GM12878 (cell line): ENCODE measurements around the gene BRCA1.

ENCODE experiments used
- EZH2 ChIP-seq: IDR thresholded peaks from 2 replicates; pipeline ENCODE4 v1.6.1; 2012; ENCODE audit warnings: low read depth, mild to moderate bottlenecking, control low read depth, inconsistent platforms, low read length, borderline replicate concordance; ENCODE audit not compliant: control insufficient read depth
- NRF1 ChIP-seq: conservative IDR thresholded peaks from 2 replicates; pipeline ENCODE4 v1.6.1; 2011; ENCODE audit warnings: mild to moderate bottlenecking, low read depth, low read length, improper control_type of control experiment
- POLR2AphosphoS2 ChIP-seq: IDR thresholded peaks from 2 replicates; pipeline ENCODE4 v1.6.1; 2011; ENCODE audit warnings: low read depth, mild to moderate bottlenecking, low read length, improper control_type of control experiment, moderate library complexity
- SMAD1 ChIP-seq: fragments of 450-650 bp; IDR thresholded peaks from 2 replicates; pipeline ENCODE4 v1.6.1; 2018; ENCODE audit warnings: mild to moderate bottlenecking, low read depth; ENCODE audit not compliant: partially characterized antibody
- SUPT20H ChIP-seq: IDR thresholded peaks from 2 replicates; pipeline ENCODE4 v1.6.1; 2011; ENCODE audit warnings: low read depth, mild to moderate bottlenecking, low read length, moderate library complexity, borderline replicate concordance; ENCODE audit not compliant: control insufficient read depth
- ZNF274 ChIP-seq: IDR thresholded peaks from one replicate; pipeline ENCODE4 v1.8.0; 2011; ENCODE audit not compliant: insufficient read length, insufficient read depth
- TF ChIP-seq, protein P1 (sequence below): fragments of 450-650 bp; IDR thresholded peaks from 2 replicates; pipeline ENCODE4 v1.6.1; 2017; ENCODE audit warnings: antibody characterized with exemption, mild to moderate bottlenecking, moderate library complexity
- TF ChIP-seq, protein P2 (sequence below): fragments of 450-650 bp; formaldehyde crosslinking; IDR thresholded peaks from 2 replicates; pipeline ENCODE4 v1.4.0; 2020; ENCODE audit warnings: mild to moderate bottlenecking, moderate library complexity
- TF ChIP-seq, protein P3 (sequence below), 3 experiments: IDR thresholded peaks in 2 of 3; conservative IDR thresholded peaks in 1 of 3; 2 replicates each; pipeline ENCODE4 v1.5.1; 2011; ENCODE audit warnings: low read depth in 3 of 3, low read length in 3 of 3, mild to moderate bottlenecking in 3 of 3, control low read depth in 2 of 3, moderate library complexity in 2 of 3, inconsistent platforms in 1 of 3, mixed read lengths in 1 of 3; ENCODE audit not compliant: control insufficient read depth in 2 of 3, insufficient read depth in 1 of 3; ENCODE audit errors: extremely low read depth in 1 of 3

DNA sequence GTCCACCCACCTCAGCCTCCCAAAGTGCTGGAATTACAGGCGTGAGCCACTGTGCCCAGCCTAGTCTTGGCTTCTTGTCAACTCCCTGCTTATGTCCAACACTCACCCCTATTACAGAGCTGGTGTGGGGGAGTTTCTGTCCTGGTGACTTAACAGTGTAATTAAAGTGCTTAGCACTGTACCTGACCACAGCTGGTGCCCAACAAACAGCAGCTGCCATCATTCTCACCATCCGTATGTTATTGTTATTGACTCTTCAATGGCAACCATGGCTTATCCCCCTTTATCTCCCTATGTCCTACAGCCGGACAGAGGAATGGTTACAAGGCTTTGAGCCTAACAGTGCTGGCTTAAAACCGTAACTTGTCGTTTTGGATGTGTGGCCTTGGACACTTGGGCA is 17.0 kb upstream of the BRCA1 start:
- TF ChIP-seq SUPT20H (no peak), NRF1 (no peak), SMAD1 (no peak), EZH2 (no peak), POLR2AphosphoS2 (no peak), ZNF274 (no peak)
- TF ChIP-seq, protein P1, sequence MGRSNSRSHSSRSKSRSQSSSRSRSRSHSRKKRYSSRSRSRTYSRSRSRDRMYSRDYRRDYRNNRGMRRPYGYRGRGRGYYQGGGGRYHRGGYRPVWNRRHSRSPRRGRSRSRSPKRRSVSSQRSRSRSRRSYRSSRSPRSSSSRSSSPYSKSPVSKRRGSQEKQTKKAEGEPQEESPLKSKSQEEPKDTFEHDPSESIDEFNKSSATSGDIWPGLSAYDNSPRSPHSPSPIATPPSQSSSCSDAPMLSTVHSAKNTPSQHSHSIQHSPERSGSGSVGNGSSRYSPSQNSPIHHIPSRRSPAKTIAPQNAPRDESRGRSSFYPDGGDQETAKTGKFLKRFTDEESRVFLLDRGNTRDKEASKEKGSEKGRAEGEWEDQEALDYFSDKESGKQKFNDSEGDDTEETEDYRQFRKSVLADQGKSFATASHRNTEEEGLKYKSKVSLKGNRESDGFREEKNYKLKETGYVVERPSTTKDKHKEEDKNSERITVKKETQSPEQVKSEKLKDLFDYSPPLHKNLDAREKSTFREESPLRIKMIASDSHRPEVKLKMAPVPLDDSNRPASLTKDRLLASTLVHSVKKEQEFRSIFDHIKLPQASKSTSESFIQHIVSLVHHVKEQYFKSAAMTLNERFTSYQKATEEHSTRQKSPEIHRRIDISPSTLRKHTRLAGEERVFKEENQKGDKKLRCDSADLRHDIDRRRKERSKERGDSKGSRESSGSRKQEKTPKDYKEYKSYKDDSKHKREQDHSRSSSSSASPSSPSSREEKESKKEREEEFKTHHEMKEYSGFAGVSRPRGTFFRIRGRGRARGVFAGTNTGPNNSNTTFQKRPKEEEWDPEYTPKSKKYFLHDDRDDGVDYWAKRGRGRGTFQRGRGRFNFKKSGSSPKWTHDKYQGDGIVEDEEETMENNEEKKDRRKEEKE: no peak
- TF ChIP-seq, protein P2, sequence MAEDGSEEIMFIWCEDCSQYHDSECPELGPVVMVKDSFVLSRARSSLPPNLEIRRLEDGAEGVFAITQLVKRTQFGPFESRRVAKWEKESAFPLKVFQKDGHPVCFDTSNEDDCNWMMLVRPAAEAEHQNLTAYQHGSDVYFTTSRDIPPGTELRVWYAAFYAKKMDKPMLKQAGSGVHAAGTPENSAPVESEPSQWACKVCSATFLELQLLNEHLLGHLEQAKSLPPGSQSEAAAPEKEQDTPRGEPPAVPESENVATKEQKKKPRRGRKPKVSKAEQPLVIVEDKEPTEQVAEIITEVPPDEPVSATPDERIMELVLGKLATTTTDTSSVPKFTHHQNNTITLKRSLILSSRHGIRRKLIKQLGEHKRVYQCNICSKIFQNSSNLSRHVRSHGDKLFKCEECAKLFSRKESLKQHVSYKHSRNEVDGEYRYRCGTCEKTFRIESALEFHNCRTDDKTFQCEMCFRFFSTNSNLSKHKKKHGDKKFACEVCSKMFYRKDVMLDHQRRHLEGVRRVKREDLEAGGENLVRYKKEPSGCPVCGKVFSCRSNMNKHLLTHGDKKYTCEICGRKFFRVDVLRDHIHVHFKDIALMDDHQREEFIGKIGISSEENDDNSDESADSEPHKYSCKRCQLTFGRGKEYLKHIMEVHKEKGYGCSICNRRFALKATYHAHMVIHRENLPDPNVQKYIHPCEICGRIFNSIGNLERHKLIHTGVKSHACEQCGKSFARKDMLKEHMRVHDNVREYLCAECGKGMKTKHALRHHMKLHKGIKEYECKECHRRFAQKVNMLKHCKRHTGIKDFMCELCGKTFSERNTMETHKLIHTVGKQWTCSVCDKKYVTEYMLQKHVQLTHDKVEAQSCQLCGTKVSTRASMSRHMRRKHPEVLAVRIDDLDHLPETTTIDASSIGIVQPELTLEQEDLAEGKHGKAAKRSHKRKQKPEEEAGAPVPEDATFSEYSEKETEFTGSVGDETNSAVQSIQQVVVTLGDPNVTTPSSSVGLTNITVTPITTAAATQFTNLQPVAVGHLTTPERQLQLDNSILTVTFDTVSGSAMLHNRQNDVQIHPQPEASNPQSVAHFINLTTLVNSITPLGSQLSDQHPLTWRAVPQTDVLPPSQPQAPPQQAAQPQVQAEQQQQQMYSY: no peak
- TF ChIP-seq, protein P3, sequence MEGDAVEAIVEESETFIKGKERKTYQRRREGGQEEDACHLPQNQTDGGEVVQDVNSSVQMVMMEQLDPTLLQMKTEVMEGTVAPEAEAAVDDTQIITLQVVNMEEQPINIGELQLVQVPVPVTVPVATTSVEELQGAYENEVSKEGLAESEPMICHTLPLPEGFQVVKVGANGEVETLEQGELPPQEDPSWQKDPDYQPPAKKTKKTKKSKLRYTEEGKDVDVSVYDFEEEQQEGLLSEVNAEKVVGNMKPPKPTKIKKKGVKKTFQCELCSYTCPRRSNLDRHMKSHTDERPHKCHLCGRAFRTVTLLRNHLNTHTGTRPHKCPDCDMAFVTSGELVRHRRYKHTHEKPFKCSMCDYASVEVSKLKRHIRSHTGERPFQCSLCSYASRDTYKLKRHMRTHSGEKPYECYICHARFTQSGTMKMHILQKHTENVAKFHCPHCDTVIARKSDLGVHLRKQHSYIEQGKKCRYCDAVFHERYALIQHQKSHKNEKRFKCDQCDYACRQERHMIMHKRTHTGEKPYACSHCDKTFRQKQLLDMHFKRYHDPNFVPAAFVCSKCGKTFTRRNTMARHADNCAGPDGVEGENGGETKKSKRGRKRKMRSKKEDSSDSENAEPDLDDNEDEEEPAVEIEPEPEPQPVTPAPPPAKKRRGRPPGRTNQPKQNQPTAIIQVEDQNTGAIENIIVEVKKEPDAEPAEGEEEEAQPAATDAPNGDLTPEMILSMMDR (IDR thresholded peaks at IDR 0.05 in 2 of 3, conservative IDR thresholded peaks at IDR 0.05 in 1 of 3; ENCODE audit: control insufficient read depth in 2 of 3, extremely low read depth in 1 of 3, insufficient read depth in 1 of 3, low read depth in 3 of 3, low read length in 3 of 3): no peak
